Measurements from ENCODE around the gene RASSF6.
"Not testable (repeated sequence)": the region's sequence is repeated elsewhere in the genome, so short reads cannot be mapped to it uniquely, and the experiment has no call there.

Gene RASSF6

DNA sequence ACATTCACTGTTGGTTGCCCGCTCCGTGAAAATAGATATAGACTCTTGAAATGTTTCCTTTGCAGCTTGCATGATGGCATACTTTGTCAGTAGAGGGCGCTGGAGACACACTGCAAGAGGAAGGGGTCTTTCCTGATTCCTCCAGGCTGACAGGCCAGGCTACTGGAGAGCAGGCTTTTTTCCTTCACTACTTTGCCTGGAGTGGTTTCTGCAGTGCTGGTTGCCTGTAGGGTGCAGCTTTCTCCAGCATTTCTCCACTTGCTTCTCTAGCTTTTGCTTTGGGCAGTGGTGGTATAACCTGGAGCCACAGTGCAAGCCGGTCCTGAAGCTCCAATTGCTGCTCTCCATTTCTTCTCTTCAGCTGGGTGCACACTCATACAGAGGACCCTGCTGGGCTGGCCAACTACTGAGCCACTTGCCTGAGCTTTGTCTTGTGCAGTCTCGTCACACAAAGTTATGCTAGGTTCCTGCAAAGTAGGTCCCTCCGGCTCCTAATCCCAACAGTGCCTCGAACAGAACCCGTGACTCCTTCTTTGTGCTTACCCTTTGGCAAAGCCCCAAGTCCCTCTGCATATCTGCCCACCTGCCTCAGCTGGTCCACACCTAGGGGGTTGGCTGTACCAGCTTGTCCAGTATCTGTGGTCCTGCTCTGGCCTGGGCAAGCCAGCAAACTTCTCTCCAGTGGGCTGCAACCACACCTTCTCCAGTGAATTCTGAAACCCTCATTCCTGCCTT is 46.3 kb downstream of the RASSF6 start:
- no peak for DNase-seq

- not testable (repeated sequence) for DNase-seq
These were observed 69.4 kb downstream of the RASSF6 start for GRCh38 chr4:73550865-73551264.

DNA sequence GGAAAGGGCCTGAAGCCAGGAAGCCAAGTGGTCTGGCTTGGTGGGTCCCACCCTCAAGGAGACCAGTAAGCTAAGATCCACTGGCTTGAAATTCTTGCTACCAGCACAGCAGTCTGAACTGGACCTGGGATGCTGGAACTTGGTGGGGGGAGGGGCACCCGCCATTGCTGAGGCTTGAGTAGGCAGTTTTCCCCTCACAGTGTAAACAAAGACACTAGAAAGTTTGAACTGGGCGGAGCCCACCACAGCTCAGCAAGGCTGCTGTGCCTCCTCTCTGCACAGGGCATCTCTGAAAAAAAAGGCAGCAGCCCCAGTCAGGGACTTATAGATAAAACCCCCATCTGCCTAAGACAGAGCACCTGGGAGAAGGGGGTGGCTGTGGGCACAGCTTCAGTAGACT is 75.6 kb downstream of the RASSF6 start:
- no peak for DNase-seq

- DNase-seq = no peak
These were observed 79.0 kb downstream of the RASSF6 start for GRCh38 chr4:73541251-73541650.

- no peak for DNase-seq
These were observed 79.4 kb downstream of the RASSF6 start for GRCh38 chr4:73540826-73541225.

GRCh38 chr4:73539386-73539785 is 80.8 kb downstream of the RASSF6 start:
- DNase-seq = no peak

- DNase-seq = no peak
These were observed 82.1 kb downstream of the RASSF6 start for GRCh38 chr4:73538162-73538561.

DNA sequence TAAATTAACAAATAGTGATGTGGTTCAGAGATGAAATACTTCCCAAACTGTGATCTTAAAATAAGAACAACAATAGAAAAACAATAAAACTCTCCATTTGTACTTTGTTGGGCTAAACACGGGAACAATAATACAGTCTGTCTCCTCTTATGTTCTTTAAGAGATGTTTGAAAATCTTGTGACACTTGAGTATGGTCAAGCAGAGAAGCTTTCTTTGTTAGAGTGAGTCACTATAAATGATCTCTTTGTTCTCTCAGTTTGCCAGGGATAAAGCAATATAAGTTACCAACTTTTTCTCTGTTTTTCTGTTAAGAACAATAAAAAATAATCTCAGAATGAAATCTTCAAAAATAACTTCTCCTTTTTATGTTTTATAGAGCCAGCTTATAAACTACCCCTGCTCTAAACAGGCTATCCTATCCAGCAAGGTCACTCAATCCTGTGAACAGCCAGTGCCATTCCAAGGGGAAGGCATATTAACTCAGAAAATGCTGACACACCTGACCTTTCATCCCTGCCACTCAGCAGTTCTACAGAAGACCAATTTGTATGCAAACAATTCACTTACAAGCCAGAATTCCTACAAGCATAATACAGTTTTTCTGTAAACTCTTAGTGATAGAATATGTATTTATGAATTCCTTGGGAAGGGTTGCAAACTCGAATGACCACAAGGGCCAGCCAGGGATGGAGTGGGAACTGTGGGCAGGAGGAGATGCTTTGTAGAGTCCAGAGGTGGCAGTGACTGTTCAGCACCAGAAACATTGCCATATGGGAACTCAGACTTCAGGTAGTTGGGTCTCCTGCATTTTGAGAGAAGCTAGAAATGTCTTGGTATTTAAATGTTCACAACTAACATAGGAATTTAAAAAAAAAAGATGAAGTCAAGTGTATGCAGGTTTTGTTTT is 86.5 kb downstream of the RASSF6 start:
- no peak for DNase-seq

DNA sequence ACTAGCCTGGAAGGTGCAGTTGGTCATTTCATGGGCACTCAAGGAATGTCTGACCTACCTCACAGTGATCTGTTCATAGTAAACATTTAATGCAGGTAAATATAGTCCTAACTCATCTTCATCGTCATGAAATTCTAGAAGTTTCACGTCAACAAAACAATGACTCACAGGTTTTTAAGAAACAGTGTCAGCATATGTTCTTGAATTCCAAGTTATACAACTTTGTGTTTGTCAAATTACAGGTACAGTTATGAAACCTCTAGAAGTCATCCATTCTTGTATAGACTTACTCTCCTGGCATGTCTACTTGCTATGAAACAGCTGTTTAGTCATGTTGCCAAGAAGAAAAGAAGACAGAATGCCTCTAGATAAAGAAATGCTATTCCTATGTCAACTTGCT is 92.1 kb downstream of the RASSF6 start:
- no peak for DNase-seq

- DNase-seq = no peak
These were observed 93.0 kb downstream of the RASSF6 start for GRCh38 chr4:73527196-73527595.

GRCh38 chr4:73525611-73526010 is 94.6 kb downstream of the RASSF6 start:
- no peak for DNase-seq

DNA sequence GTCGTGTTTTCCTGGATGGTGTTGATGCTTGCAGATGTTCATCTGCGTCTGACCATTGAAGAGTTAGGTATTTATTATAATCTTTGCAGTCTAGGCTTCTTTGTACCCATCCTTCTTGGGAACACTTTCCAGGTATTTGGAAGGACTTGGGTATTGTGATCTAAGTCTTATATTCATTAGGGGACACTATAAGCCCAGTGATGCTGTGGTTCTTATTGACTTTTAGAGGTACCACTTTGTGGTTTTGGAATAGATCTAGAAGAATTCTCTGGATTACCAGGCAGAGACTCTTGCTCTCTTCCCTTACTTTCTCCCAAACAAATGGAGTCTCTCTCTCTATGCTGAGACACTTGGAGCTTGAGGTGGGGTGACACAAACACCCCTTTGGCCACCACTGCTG is 97.1 kb downstream of the RASSF6 start:
- no peak for DNase-seq
